HK-2 (cell line): ENCODE data around the gene AOC1.
"Not testable (repeated sequence)": the region's sequence is repeated elsewhere in the genome, so short reads cannot be mapped to it uniquely, and the experiment has no call there.

ENCODE experiments used
- DNase-seq: peaks from one replicate; pipeline ENCODE4 v3.0.0-alpha.2; 2018; ENCODE audit not compliant: unreplicated experiment

The AOC1 gene

DNA sequence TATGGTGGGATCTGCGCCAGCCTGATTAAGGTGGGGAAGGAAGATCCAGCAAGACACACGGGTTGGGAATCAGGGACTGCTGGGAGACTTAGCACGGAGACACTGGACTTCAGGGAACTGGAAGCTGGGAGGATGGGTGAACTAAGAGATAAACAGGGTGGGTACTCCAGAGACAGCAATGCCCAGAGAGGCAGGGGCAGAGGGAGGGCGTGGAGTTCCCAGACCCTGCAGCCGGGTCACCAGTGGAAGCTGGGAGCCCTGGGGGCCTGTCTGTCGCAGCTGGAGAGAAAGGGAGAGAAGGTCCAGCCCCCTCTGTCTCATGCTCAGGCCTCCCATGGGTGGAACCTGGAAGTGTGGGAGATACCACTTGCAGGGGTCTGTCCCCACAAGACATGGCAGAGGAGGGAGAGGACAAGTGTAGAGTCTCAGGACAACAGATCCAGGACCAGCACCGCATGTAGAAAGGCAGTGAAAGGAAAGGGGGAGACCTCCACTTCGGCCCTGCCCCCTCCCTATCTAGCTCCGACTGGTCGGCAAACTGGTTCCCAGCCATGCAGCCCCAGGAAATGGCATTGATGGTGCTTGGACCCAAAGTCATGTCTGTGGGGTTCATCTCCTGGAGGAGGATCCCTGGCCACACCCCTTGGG is 44.4 kb downstream of the AOC1 start:
- no peak for DNase-seq

DNA sequence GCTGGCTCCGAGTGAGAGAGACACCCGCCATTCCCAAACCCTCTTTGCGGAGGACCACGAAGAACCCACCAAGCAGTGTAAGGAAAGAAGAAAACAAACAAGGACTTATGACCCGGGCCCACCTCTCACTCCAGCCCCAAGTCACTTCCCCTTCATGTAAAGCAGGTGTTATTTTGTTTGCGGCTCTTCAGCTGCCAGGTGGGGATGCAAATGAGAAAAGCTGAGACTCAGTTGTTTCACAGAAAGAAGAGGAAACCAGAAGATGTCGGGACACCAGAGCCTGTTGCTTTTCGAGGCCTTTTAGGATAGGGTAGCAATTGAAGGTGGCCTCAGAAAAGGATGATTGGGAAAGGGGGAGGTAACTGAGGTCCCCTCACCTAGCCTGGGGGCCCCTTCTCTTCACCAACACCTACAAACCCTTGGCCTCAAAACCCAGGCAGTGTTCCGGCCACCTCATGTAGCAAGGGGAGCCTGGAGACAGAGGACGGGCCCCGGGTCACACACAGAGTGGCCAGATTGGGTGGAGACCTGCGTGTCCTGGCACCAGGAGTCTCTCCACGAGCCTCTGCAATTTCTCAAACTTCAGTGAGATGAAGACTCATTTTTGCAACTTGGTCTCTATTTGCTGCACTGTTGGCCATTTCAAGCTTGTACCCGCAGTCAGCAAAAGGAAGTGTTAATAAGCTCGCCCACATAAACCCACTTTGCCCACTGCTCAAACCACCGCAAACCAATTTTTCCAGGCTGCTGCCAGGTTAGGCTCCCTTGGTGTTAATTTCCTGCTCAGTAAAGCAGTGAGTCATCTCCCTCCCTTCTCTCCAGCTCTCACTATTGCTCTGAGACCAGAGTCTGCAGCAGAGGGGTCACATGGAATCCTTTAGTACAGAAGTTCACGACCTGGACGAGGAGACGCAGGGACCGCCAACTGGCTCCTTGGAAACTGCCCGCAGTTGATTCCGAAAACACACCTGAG is 45.5 kb downstream of the AOC1 start:
- DNase-seq, result no peak

- peak; percentile 76 for DNase-seq
These were observed 46.2 kb downstream of the AOC1 start for GRCh38 chr7:150898475-150899011.

GRCh38 chr7:150900675-150901074 is 48.4 kb downstream of the AOC1 start:
- no peak for DNase-seq

DNA sequence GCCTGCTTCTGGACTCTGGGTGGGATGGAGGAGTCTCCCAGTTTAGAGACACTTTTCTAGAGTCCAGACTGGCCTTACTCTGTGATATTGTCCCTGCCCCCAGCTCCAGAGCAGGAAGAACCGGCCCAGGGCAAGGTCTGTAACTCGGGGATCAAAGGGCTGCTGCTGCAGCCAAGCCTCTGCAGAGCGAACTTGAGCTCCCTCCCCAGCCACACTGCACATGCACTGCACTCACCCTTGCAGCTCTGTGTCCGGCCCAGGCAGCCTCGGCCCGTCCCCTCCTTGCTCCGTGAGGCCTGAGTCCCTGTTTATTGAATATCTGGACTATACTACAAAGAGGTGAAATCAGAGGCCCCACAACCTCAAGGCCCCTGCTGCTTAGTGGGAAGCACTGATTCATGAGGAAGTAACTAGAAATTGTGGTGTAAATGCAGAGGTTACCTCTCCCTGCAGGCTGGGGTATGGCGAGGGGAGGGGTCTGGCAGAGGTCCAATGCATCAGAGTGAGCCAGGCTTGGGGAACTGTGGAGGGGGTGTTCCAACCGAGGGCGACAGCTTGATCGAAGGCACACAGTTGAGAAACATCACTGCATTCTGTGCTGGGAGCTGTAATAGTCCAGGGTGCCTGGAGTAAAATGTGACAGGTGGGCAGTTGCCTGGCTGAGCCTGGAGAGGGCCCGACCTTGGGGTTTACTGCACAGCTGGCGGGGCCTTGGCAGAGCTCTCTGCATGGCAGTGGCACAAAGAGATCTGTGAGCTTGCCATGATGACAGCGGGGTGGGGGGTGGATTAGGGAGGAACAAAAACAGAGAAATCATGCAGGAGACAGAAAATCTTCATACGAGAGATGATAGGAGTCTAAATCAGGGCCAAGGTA is 49.1 kb downstream of the AOC1 start:
- DNase-seq, result no peak

DNA sequence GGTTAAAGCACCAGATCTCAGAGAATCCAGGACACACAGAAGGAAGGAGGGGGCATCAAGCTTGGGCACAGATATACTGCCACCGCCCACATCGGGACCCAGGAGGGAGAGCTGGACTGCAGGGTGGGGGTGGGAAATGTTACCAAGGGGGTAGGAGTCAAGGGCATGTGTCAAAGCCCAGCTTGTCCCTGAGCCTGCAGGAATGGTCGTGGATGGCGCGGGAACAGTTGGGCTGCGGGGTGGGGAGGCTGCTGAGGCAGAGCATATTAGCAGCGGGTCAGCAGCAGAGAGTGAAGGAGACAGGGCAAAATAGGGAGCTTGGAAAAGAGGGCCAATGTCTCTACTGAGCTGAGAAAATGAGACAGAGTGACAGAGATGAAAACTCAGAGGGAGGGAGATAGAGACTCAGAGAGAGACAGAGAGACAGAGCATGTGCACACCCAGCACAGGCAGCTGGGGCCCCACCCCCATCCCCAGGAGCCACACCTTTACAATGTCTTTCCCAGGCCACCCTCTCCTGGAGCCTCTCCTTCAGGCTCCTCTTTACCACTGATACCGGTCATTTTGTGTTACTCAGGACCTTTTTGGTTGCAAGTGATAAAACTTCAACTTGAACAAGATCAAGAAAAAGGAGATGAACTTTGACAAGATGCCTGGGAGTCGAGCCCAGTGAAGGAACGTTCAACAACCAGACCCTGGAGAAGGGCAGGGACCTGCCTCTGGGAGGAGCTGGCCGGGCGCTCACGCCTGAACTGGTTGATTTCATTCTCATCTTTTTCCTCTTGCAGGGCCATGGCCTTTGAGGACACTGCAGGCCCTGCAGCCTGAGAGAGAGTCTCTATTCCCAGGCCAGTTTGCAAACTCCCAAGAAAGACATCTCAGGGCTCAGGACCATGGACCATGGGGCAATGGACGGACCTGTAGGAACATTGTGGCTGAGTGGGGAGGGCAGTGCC is 50.0 kb downstream of the AOC1 start:
- DNase-seq, result no peak

- no peak for DNase-seq
These were observed 51.3 kb downstream of the AOC1 start for GRCh38 chr7:150903606-150904005.

GRCh38 chr7:150904011-150904909 is 51.9 kb downstream of the AOC1 start:
- DNase-seq, result no peak

DNA sequence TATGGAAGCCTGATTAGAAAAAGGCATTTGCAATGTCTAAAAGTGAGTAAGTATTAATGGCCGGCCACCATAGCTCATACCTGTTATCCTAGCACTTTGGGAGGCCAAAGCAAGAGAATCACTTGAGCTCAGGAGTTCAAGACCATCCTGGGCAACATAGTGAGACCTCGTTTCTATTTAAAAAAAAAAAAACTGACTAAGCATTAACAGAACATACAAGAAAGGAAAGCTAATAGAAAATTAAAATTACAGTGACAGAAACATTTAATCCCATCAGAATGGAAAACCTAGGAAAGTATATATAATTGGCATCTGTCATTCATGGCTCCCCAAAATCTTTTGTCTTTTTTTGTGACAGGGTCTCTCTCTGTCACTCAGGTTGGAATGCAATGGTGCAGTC is 55.9 kb downstream of the AOC1 start:
- DNase-seq, result no peak

DNA sequence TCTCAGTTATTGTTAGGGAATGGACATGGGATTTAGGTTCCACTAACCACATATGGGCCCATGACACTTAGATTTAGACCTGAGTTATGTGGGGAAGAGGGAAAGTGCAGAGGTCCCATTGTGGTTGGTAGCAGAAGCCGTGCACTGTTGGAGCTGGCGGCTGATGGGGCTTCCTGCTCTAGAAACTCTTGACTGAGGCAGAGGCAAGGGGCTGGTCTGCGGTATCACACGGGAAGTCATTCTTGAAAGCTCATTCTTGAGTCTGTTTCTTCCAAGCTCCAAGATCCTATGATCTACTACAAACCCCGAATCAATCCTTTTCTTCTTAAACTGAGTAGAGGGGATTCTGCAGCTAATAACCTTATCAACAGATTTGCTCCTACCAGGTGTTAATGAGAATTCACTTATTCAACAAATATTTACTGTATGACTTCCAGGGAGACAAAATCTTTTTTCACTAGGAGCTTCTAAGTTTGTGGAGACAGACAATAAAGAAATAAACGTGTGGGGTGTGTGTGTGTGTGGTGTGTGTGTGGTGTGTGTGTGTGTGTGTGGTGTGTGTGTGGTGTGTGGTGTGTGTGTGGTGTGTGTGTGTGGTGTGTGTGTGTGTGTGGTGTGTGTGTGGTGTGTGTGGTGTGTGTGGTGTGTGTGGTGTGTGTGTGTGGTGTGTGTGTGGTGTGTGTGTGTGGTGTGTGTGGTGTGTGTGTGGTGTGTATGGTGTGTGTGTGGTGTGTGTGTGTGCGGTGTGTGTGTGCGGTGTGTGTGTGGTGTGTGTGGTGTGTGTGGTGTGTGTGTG is 57.1 kb downstream of the AOC1 start:
- no peak for DNase-seq

- not testable (repeated sequence) for DNase-seq
These were observed 58.1 kb downstream of the AOC1 start for GRCh38 chr7:150910305-150910995.

GRCh38 chr7:150910996-150911422 is 58.7 kb downstream of the AOC1 start:
- no peak for DNase-seq
